ENCODE measurements around the gene TRPM3. TPM values are rescaled to one million over a fixed set of nuclear protein-coding genes. Genes with fewer than 3 reads are reported as not detected.

The TRPM3 gene
- total RNA-seq, 2 experiments from 2014 or later = not detected

- Histone ChIP-seq H3K27me3 (ENCODE audit: control insufficient read depth in 1 of 2, insufficient read depth in 2 of 2, low read length in 2 of 2) (no peaks in the 10 kb centered on the region), H3K27ac (ENCODE audit: low read depth in 1 of 2, low read length in 2 of 2) (no peak overlapping the region), H3K36me3 (ENCODE audit: insufficient read depth, low read length) (no peaks in the 10 kb centered on the region), H3K9me3 (ENCODE audit: control insufficient read depth in 1 of 2, insufficient read depth in 1 of 2, low read length in 2 of 2) (no peaks in the 10 kb centered on the region), H3K4me3 (ENCODE audit: low read length) (no peak overlapping the region), H3K4me1 (ENCODE audit: insufficient read depth, low read length) (no peaks in the 10 kb centered on the region)
- intact Hi-C loops (cut with DNase I, micrococcal nuclease) = no loop called here
- H3K4me3 Mint-ChIP-seq = no peak overlapping the region
- ATAC-seq (ENCODE audit: poor library complexity) (no peak), DNase-seq (no peak)
- H3K4me1 Mint-ChIP-seq (ENCODE audit: low read depth) = no peaks in the 10 kb centered on the region
- no peaks in the 10 kb centered on the region for H3K27me3 Mint-ChIP-seq
- ChIA-PET POLR2A (no interaction called here), CTCF (no interaction called here)
- H3K27ac Mint-ChIP-seq = no peak overlapping the region
- TF ChIP-seq, protein P1, sequence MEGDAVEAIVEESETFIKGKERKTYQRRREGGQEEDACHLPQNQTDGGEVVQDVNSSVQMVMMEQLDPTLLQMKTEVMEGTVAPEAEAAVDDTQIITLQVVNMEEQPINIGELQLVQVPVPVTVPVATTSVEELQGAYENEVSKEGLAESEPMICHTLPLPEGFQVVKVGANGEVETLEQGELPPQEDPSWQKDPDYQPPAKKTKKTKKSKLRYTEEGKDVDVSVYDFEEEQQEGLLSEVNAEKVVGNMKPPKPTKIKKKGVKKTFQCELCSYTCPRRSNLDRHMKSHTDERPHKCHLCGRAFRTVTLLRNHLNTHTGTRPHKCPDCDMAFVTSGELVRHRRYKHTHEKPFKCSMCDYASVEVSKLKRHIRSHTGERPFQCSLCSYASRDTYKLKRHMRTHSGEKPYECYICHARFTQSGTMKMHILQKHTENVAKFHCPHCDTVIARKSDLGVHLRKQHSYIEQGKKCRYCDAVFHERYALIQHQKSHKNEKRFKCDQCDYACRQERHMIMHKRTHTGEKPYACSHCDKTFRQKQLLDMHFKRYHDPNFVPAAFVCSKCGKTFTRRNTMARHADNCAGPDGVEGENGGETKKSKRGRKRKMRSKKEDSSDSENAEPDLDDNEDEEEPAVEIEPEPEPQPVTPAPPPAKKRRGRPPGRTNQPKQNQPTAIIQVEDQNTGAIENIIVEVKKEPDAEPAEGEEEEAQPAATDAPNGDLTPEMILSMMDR (IDR thresholded peaks at IDR 0.05) = no peak
- H3K36me3 Mint-ChIP-seq (ENCODE audit: low read depth) = no peaks in the 10 kb centered on the region
- H3K9me3 Mint-ChIP-seq = no peaks in the 10 kb centered on the region
These were observed 304.5 kb downstream of the TRPM3 start for GRCh38 chr9:70816891-70817290.

- H3K27ac ChIP-seq (ENCODE audit: low read depth in 1 of 2, low read length in 2 of 2) = no peak overlapping the region
- ChIA-PET CTCF (no interaction called here), POLR2A (no interaction called here)
- Mint-ChIP-seq H3K27me3 (no peaks in the 10 kb centered on the region), H3K36me3 (ENCODE audit: low read depth) (no peaks in the 10 kb centered on the region), H3K4me3 (no peak overlapping the region), H3K9me3 (no peaks in the 10 kb centered on the region), H3K27ac (no peak overlapping the region), H3K4me1 (ENCODE audit: low read depth) (no peaks in the 10 kb centered on the region)
- no peaks in the 10 kb centered on the region for H3K9me3 ChIP-seq (ENCODE audit: control insufficient read depth in 1 of 2, insufficient read depth in 1 of 2, low read length in 2 of 2)
- ATAC-seq (ENCODE audit: poor library complexity) (no peak), DNase-seq (no peak)
- intact Hi-C loops (cut with DNase I, micrococcal nuclease) = no loop called here
- H3K4me3 ChIP-seq (ENCODE audit: low read length) = no peak overlapping the region
- TF ChIP-seq, protein P1 (IDR thresholded peaks at IDR 0.05) = no peak
- H3K27me3 ChIP-seq (ENCODE audit: control insufficient read depth in 1 of 2, insufficient read depth in 2 of 2, low read length in 2 of 2) = no peaks in the 10 kb centered on the region
- H3K36me3 ChIP-seq (ENCODE audit: insufficient read depth, low read length) = no peaks in the 10 kb centered on the region
- H3K4me1 ChIP-seq (ENCODE audit: insufficient read depth, low read length) = no peaks in the 10 kb centered on the region
These were observed 305.1 kb downstream of the TRPM3 start for GRCh38 chr9:70816316-70816715.

DNA sequence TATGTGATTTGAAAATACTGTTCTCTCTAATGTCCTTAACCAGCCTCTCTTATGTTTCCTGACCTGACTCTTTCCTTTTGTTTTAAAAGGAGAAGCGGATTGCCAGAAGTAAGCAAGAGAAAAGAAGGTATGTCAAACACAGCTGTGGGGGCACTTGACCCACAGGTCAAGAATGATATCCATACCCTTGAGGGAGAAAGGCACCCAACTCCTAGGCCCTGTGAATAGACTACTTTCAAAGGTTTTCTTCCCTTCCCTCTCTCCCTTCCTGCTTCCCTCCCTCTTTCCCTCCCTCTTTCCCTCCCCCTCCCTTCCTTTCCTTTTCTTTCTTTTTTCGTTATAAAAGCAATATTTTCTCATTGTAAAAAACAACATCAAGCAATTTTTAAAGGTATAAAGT lies 306.8 kb downstream of the TRPM3 start:
- Mint-ChIP-seq H3K27me3 (no peaks in the 10 kb centered on the region), H3K4me3 (no peak overlapping the region), H3K36me3 (ENCODE audit: low read depth) (no peaks in the 10 kb centered on the region), H3K27ac (no peak overlapping the region), H3K9me3 (no peaks in the 10 kb centered on the region), H3K4me1 (ENCODE audit: low read depth) (no peaks in the 10 kb centered on the region)
- Histone ChIP-seq H3K27ac (ENCODE audit: low read depth in 1 of 2, low read length in 2 of 2) (no peak overlapping the region), H3K4me1 (ENCODE audit: insufficient read depth, low read length) (no peaks in the 10 kb centered on the region), H3K4me3 (ENCODE audit: low read length) (no peak overlapping the region), H3K36me3 (ENCODE audit: insufficient read depth, low read length) (no peaks in the 10 kb centered on the region), H3K9me3 (ENCODE audit: control insufficient read depth in 1 of 2, insufficient read depth in 1 of 2, low read length in 2 of 2) (no peaks in the 10 kb centered on the region), H3K27me3 (ENCODE audit: control insufficient read depth in 1 of 2, insufficient read depth in 2 of 2, low read length in 2 of 2) (no peaks in the 10 kb centered on the region)
- DNase-seq (no peak), ATAC-seq (ENCODE audit: poor library complexity) (no peak)
- ChIA-PET CTCF (no interaction called here), POLR2A (no interaction called here)
- TF ChIP-seq, protein P1 (IDR thresholded peaks at IDR 0.05) = no peak
- intact Hi-C loops (cut with DNase I, micrococcal nuclease) = no loop called here

Measured in CD4-positive, alpha-beta T cell (primary cell).